Tibial nerve (tissue), 4 donors: ENCODE data around the gene TENM3. TPM values are rescaled to one million over a fixed set of nuclear protein-coding genes. Genes with fewer than 3 reads are reported as not detected.

Experiments
- DNase-seq, 2 donors: peaks; one replicate each; pipeline ENCODE4 v3.0.0-alpha.2; 2019; ENCODE audit warnings: low spot score in 2 of 2
- H3K27ac ChIP-seq, 4 donors: fragments of 200-600 bp; sonication (generic) in 3 of 4; one replicate each; pipeline ENCODE4 v1.5.1; 2017 to 2019; ENCODE audit warnings: mild to moderate bottlenecking in 1 of 4
- H3K27me3 ChIP-seq, 2 donors: fragments of 200-600 bp; sonication (generic) in 1 of 2; one replicate each; pipeline versions ENCODE4 v1.5.1 to v1.6.0; 2017 to 2019
- H3K36me3 ChIP-seq, 3 donors: fragments of 200-600 bp; sonication (generic); one replicate each; pipeline ENCODE4 v1.5.1; 2018 to 2019
- H3K4me1 ChIP-seq, 4 donors: fragments of 200-600 bp; sonication (generic) in 3 of 4; one replicate each; pipeline ENCODE4 v1.5.1; 2017 to 2019
- H3K4me3 ChIP-seq, 4 donors: fragments of 200-600 bp; sonication (generic) in 3 of 4; one replicate each; pipeline ENCODE4 v1.5.1; 2017 to 2019; ENCODE audit warnings: mild to moderate bottlenecking in 1 of 4, moderate library complexity in 1 of 4
- H3K9me3 ChIP-seq, 4 donors: fragments of 200-600 bp; sonication (generic) in 3 of 4; one replicate each; pipeline ENCODE4 v1.5.1; 2017 to 2019
- EP300 ChIP-seq, 2 donors: sonication (generic); formaldehyde crosslinking; IDR thresholded peaks; one replicate each; pipeline ENCODE4 v1.6.1; 2017; ENCODE audit warnings: antibody characterized with exemption in 2 of 2, mild to moderate bottlenecking in 1 of 2
- POLR2A ChIP-seq, 2 donors: fragments of 450-650 bp; IDR thresholded peaks; one replicate each; pipeline ENCODE4 v1.6.1; 2017; ENCODE audit warnings: antibody characterized with exemption in 2 of 2, mild to moderate bottlenecking in 2 of 2, moderate library complexity in 2 of 2
- whole genome bisulfite sequencing, 2 donors: methylation state at CpG; one replicate each; pipeline ENCODE4 v1.1.5; 2018; 5-methylcytosine and 5-hydroxymethylcytosine counted together
- total RNA-seq, 4 donors: library from RNA; depleted of rRNA; stranded (reverse); fragments of >200 nt; gene quantifications; one replicate each; pipeline ENCODE4 v1.1.0, GENCODE V29; 2016
- TF ChIP-seq, protein P1 (sequence below), 5 experiments: fragments of 200-600 bp in 3 of 5; fragments of 450-650 bp in 2 of 5; sonication (generic) in 3 of 5; IDR thresholded peaks; one replicate each; pipeline ENCODE4 v1.5.1; 2016 to 2019; ENCODE audit warnings: antibody characterized with exemption in 5 of 5, mild to moderate bottlenecking in 3 of 5, moderate library complexity in 2 of 5

Gene TENM3
- total RNA-seq, 4 donors from 2014 or later = 19.0 to 60.5 (median 29.4) TPM

GRCh38 chr4:182325397-182325796, 82.2 kb downstream of the TENM3 start:
- Histone ChIP-seq H3K9me3 (no peaks in the 10 kb centered on the region), H3K27ac (no peak overlapping the region), H3K27me3 (no peaks in the 10 kb centered on the region), H3K4me3 (no peak overlapping the region), H3K4me1 (no peaks in the 10 kb centered on the region), H3K36me3 (no peaks in the 10 kb centered on the region)
- DNase-seq = no peak
- 69 to 77% methylated on average over 3 of the region's 3 CpGs for WGBS, 2 donors
- TF ChIP-seq EP300 (IDR thresholded peaks at IDR 0.05) = no peak
- TF ChIP-seq, protein P1, sequence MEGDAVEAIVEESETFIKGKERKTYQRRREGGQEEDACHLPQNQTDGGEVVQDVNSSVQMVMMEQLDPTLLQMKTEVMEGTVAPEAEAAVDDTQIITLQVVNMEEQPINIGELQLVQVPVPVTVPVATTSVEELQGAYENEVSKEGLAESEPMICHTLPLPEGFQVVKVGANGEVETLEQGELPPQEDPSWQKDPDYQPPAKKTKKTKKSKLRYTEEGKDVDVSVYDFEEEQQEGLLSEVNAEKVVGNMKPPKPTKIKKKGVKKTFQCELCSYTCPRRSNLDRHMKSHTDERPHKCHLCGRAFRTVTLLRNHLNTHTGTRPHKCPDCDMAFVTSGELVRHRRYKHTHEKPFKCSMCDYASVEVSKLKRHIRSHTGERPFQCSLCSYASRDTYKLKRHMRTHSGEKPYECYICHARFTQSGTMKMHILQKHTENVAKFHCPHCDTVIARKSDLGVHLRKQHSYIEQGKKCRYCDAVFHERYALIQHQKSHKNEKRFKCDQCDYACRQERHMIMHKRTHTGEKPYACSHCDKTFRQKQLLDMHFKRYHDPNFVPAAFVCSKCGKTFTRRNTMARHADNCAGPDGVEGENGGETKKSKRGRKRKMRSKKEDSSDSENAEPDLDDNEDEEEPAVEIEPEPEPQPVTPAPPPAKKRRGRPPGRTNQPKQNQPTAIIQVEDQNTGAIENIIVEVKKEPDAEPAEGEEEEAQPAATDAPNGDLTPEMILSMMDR (IDR thresholded peaks at IDR 0.05) = no peak
- TF ChIP-seq POLR2A (IDR thresholded peaks at IDR 0.05) = no peak

GRCh38 chr4:182325848-182326255, 82.7 kb downstream of the TENM3 start:
- no peaks in the 10 kb centered on the region for H3K4me1 ChIP-seq
- TF ChIP-seq POLR2A (IDR thresholded peaks at IDR 0.05) = no peak
- TF ChIP-seq EP300 (IDR thresholded peaks at IDR 0.05) = no peak
- no peak overlapping the region for H3K27ac ChIP-seq
- H3K27me3 ChIP-seq = no peaks in the 10 kb centered on the region
- H3K9me3 ChIP-seq = no peaks in the 10 kb centered on the region
- no peak overlapping the region for H3K4me3 ChIP-seq
- H3K36me3 ChIP-seq = no peaks in the 10 kb centered on the region
- DNase-seq = no peak
- 77 to 78% methylated on average over 16 of the region's 16 CpGs for whole genome bisulfite sequencing, 2 donors

DNA sequence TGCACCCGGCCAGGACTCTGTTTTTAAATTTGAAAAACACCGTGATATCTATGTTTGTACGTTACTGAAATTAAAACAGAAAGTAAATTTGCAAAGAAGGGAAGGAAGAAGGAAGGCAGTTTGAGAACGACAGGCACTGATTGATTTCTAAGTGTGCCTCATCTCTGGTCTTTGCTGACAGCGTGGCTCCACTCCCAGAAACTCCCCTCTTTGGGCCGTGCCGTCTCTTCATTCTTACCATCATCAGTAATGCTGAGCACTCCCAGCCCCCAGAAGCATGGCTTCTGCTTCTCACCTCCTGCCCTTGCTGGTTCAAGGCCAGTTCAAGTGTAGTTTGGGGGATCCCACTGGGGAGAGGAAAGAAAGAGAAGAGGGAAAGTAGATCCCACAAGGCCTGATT, 85.3 kb downstream of the TENM3 start:
- 75 to 84% methylated on average over 7 of the region's 7 CpGs for WGBS, 2 donors

DNA sequence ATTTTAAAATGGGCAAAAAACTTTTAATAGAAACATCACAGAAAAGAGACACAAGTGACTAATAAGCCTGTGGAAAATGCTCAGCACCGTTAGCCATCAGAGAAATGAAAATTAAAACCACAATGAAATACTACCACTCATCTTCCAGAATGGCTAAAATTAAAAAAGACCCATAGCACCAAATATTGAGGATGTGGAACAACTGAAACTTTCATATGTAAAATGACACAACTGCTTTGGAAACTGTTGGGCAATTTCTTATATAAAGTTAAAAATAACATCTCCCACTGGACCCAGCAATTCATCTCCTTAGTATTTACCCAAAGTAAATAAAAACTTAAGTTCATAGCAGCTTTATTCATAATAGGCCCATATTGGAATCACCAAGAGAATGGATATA, 94.2 kb downstream of the TENM3 start:
- DNase-seq = no peak
- Histone ChIP-seq H3K4me3 (no peak overlapping the region), H3K36me3 (no peaks in the 10 kb centered on the region), H3K27ac (no peak overlapping the region), H3K27me3 (no peaks in the 10 kb centered on the region), H3K9me3 (no peaks in the 10 kb centered on the region), H3K4me1 (no peaks in the 10 kb centered on the region)
- TF ChIP-seq POLR2A (IDR thresholded peaks at IDR 0.05) (no peak), EP300 (IDR thresholded peaks at IDR 0.05) (no peak)
- TF ChIP-seq, protein P1 (IDR thresholded peaks at IDR 0.05) = no peak
- 82 to 84% methylated on average over 1 of the region's 1 CpG for WGBS, 2 donors

More for the DNA sequence above, 85.3 kb downstream of the TENM3 start:
- Histone ChIP-seq H3K36me3 (no peaks in the 10 kb centered on the region), H3K4me3 (no peak overlapping the region), H3K27me3 (no peaks in the 10 kb centered on the region), H3K27ac (no peak overlapping the region), H3K4me1 (no peaks in the 10 kb centered on the region), H3K9me3 (no peaks in the 10 kb centered on the region)
- no peak for DNase-seq
- no peak for TF ChIP-seq EP300 (IDR thresholded peaks at IDR 0.05)
- TF ChIP-seq, protein P1 (IDR thresholded peaks at IDR 0.05) = no peak
- TF ChIP-seq POLR2A (IDR thresholded peaks at IDR 0.05) = no peak

GRCh38 chr4:182338063-182338462, 94.9 kb downstream of the TENM3 start:
- Histone ChIP-seq H3K4me1 (no peaks in the 10 kb centered on the region), H3K9me3 (no peaks in the 10 kb centered on the region), H3K4me3 (no peak overlapping the region), H3K27ac (no peak overlapping the region), H3K36me3 (no peaks in the 10 kb centered on the region), H3K27me3 (no peaks in the 10 kb centered on the region)
- DNase-seq = no peak
- TF ChIP-seq, protein P1 (IDR thresholded peaks at IDR 0.05) = no peak
- no peak for TF ChIP-seq EP300 (IDR thresholded peaks at IDR 0.05)
- no peak for TF ChIP-seq POLR2A (IDR thresholded peaks at IDR 0.05)
- WGBS, 2 donors = 74 to 80% methylated on average over 3 of the region's 3 CpGs

DNA sequence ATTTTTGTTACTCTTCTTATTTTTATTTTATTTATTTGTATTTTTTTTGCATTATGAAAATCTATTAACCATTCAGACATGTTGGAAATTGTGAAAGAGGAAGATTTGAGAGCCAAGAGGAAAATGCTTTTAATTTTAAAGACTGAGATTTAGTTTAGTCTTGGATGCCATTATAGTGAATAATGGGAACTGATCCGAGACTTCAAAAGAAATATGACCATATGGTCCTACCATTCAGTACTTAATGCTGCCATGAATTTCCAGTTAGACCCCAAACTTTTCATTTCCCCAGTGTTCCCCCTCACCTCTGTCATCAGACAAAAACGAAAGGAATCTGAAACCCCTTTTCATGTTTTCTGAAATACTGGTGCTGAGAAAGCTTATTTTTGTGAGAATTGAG, 95.5 kb downstream of the TENM3 start:
- Histone ChIP-seq H3K4me3 (no peak overlapping the region), H3K9me3 (no peaks in the 10 kb centered on the region), H3K4me1 (no peaks in the 10 kb centered on the region), H3K27me3 (no peaks in the 10 kb centered on the region), H3K36me3 (no peaks in the 10 kb centered on the region), H3K27ac (no peak overlapping the region)
- TF ChIP-seq POLR2A (IDR thresholded peaks at IDR 0.05) (no peak), EP300 (IDR thresholded peaks at IDR 0.05) (no peak)
- TF ChIP-seq, protein P1 (IDR thresholded peaks at IDR 0.05) = no peak
- WGBS, 2 donors = 55 to 62% methylated on average over 2 of the region's 2 CpGs
- no peak for DNase-seq
